ENCODE measurements around the gene HEG1.

DNA sequence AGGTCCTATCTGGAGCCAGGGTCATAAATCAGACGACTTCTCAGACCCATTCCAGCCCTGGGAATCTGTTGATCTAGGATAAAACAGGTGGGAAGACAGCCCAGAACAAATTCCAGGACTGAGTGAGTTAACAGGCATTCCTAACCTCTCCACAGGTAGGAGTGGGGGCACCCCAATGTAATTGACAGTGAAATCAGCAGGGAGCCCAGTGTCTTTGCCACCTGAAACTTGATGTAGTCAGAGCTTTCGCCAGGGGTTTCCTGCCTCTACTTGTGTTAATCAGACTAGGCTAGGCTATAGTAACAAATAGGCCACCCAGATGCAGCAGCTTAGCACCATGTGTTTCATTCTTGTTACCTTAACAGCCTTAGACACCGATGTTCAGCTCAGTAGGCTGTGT lies 2.7 kb upstream of the HEG1 start:
- TF ChIP-seq CTCF (IDR thresholded peaks at IDR 0.05; ENCODE audit: poor library complexity) (no peak), EZH2 (IDR thresholded peaks at IDR 0.05; ENCODE audit: borderline replicate concordance) (no peak)
